Loucy (cell line): Measurements from ENCODE around the gene PLPP7.

Experiments used
- H2AFZ ChIP-seq: fragments of 200-600 bp; sonication (generic); 2 replicates; pipeline ENCODE4 v1.6.0; 2016; ENCODE audit warnings: antibody characterized with exemption, mild to moderate bottlenecking, low read length, moderate library complexity
- H3F3A ChIP-seq: fragments of 200-600 bp; 2 replicates; pipeline ENCODE4 v1.6.0; 2016; ENCODE audit warnings: antibody characterized with exemption, low read depth, mild to moderate bottlenecking
- H3K27me3 ChIP-seq: fragments of 200-600 bp; sonication (generic); 2 replicates; pipeline ENCODE4 v1.6.1; 2014; ENCODE audit warnings: low read length, mild to moderate bottlenecking; ENCODE audit not compliant: insufficient read depth, poor library complexity, severe bottlenecking
- H3K36me3 ChIP-seq: fragments of 200-600 bp; sonication (generic); 2 replicates; pipeline ENCODE4 v1.6.1; 2016; ENCODE audit warnings: low read length; ENCODE audit not compliant: insufficient read depth
- H3K4me1 ChIP-seq: fragments of 200-600 bp; sonication (generic); 2 replicates; pipeline ENCODE4 v1.5.1; 2014; ENCODE audit warnings: low read length, mild to moderate bottlenecking; ENCODE audit not compliant: insufficient read depth, poor library complexity, severe bottlenecking
- H3K4me2 ChIP-seq: fragments of 200-600 bp; sonication (generic); 2 replicates; pipeline ENCODE4 v1.6.0; 2014; ENCODE audit warnings: antibody characterized with exemption, low read length, low read depth, mild to moderate bottlenecking; ENCODE audit not compliant: poor library complexity, severe bottlenecking
- H3K4me3 ChIP-seq: fragments of 200-600 bp; sonication (generic); 2 replicates; pipeline ENCODE4 v1.5.1; 2014; ENCODE audit warnings: low read length, mild to moderate bottlenecking, mixed read lengths; ENCODE audit not compliant: poor library complexity, severe bottlenecking
- H3K79me2 ChIP-seq: fragments of 200-600 bp; sonication (generic); 2 replicates; pipeline ENCODE4 v1.6.1; 2014; ENCODE audit warnings: low read length; ENCODE audit not compliant: insufficient read depth
- H3K9ac ChIP-seq: fragments of 200-600 bp; sonication (generic); 2 replicates; pipeline ENCODE4 v1.6.0; 2014; ENCODE audit warnings: mild to moderate bottlenecking, low read depth, low read length, moderate library complexity; ENCODE audit not compliant: poor library complexity, severe bottlenecking
- H3K9me2 ChIP-seq: fragments of 200-600 bp; sonication (generic); replicated peaks from 2 replicates; pipeline ENCODE4 v1.6.1; 2016; ENCODE audit warnings: low read depth, low read length, mixed read lengths
- H3K9me3 ChIP-seq: fragments of 200-600 bp; sonication (generic); 2 replicates; pipeline ENCODE4 v1.6.1; 2014; ENCODE audit warnings: mild to moderate bottlenecking, antibody characterized with exemption, low read length, low read depth; ENCODE audit not compliant: insufficient read depth
- H4K20me1 ChIP-seq: fragments of 200-600 bp; sonication (generic); 2 replicates; pipeline ENCODE4 v1.6.0; 2014; ENCODE audit warnings: antibody characterized with exemption, low read length, mild to moderate bottlenecking; ENCODE audit not compliant: insufficient read depth, poor library complexity, severe bottlenecking
- EZH2phosphoT487 ChIP-seq: fragments of 200-600 bp; IDR thresholded peaks from 2 replicates; pipeline ENCODE4 v1.6.1; 2018; ENCODE audit warnings: antibody characterized with exemption, mild to moderate bottlenecking, moderate library complexity, borderline replicate concordance
- TF ChIP-seq, protein P1 (sequence below): fragments of 200-600 bp; sonication (generic); conservative IDR thresholded peaks from 2 replicates; pipeline ENCODE4 v1.5.1; 2014; ENCODE audit warnings: mild to moderate bottlenecking, antibody characterized with exemption, low read length

The PLPP7 gene

DNA sequence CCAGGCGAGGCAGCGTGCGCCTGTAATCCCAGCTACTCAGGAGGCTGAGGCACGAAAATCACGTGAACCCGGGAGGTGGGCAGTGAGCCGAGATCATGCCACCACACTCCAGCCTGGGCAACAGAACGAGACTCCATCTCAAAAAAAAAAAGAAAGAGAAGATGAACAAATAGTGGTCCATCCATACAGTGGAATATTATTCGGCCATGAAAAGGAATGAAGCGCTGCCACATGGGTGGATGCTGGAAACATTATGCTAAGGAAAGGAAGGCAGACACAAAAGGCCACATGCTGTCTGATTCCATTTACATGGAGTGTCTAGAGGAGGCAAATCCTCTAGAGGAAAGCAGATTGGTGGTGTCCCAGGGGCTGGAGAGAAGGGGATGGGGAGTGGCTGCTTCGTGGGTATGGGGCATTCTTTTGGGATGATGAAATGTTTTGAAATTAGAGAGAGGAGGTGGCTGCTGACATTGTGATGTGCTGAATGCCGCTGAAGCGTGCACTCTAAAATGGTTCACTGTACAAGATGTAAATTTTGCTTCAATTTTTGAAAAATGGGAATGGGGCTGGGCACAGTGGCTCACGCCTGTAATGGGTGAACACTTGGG, 17.0 kb downstream of the PLPP7 start:
- no peak overlapping the region for H3K4me3 ChIP-seq
- H3K9me2 ChIP-seq: no peaks in the 10 kb centered on the region
- H3K9me3 ChIP-seq: no peaks in the 10 kb centered on the region
- H2AFZ ChIP-seq: no peak overlapping the region
- H3K9ac ChIP-seq: no peak overlapping the region
- H3F3A ChIP-seq: no peaks in the 10 kb centered on the region
- no peaks in the 10 kb centered on the region for H3K36me3 ChIP-seq
- H3K4me2 ChIP-seq: no peak overlapping the region
- H3K27me3 ChIP-seq: no peaks in the 10 kb centered on the region
- H3K4me1 ChIP-seq: peaks cover 6% of the 10 kb centered on the region
- H3K79me2 ChIP-seq: no peaks in the 10 kb centered on the region
- H4K20me1 ChIP-seq: no peaks in the 10 kb centered on the region
- TF ChIP-seq EZH2phosphoT487: no peak
- TF ChIP-seq, protein P1, sequence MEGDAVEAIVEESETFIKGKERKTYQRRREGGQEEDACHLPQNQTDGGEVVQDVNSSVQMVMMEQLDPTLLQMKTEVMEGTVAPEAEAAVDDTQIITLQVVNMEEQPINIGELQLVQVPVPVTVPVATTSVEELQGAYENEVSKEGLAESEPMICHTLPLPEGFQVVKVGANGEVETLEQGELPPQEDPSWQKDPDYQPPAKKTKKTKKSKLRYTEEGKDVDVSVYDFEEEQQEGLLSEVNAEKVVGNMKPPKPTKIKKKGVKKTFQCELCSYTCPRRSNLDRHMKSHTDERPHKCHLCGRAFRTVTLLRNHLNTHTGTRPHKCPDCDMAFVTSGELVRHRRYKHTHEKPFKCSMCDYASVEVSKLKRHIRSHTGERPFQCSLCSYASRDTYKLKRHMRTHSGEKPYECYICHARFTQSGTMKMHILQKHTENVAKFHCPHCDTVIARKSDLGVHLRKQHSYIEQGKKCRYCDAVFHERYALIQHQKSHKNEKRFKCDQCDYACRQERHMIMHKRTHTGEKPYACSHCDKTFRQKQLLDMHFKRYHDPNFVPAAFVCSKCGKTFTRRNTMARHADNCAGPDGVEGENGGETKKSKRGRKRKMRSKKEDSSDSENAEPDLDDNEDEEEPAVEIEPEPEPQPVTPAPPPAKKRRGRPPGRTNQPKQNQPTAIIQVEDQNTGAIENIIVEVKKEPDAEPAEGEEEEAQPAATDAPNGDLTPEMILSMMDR: no peak

GRCh38 chr9:131307974-131308373, 18.5 kb downstream of the PLPP7 start:
- H3K4me1 ChIP-seq: peaks cover 6% of the 10 kb centered on the region
- no peak overlapping the region for H3K4me3 ChIP-seq
- no peaks in the 10 kb centered on the region for H3K79me2 ChIP-seq
- H3K4me2 ChIP-seq: no peak overlapping the region
- H2AFZ ChIP-seq: no peak overlapping the region
- H3K9me3 ChIP-seq: no peaks in the 10 kb centered on the region
- H4K20me1 ChIP-seq: no peaks in the 10 kb centered on the region
- H3K36me3 ChIP-seq: no peaks in the 10 kb centered on the region
- H3K9ac ChIP-seq: no peak overlapping the region
- no peaks in the 10 kb centered on the region for H3F3A ChIP-seq
- no peaks in the 10 kb centered on the region for H3K9me2 ChIP-seq
- TF ChIP-seq EZH2phosphoT487: no peak
- TF ChIP-seq, protein P1: no peak
- H3K27me3 ChIP-seq: no peaks in the 10 kb centered on the region

GRCh38 chr9:131308452-131308851, 18.9 kb downstream of the PLPP7 start:
- TF ChIP-seq, protein P1: no peak
- TF ChIP-seq EZH2phosphoT487: no peak
- peaks cover 6% of the 10 kb centered on the region for H3K4me1 ChIP-seq
- no peaks in the 10 kb centered on the region for H3K9me3 ChIP-seq
- H3K4me2 ChIP-seq: no peak overlapping the region
- no peaks in the 10 kb centered on the region for H3K9me2 ChIP-seq
- no peak overlapping the region for H3K9ac ChIP-seq
- no peaks in the 10 kb centered on the region for H4K20me1 ChIP-seq
- no peaks in the 10 kb centered on the region for H3K36me3 ChIP-seq
- H3F3A ChIP-seq: no peaks in the 10 kb centered on the region
- H3K27me3 ChIP-seq: no peaks in the 10 kb centered on the region
- H3K79me2 ChIP-seq: no peaks in the 10 kb centered on the region
- no peak overlapping the region for H2AFZ ChIP-seq
- H3K4me3 ChIP-seq: no peak overlapping the region
